H1 (cell line): ENCODE results near the gene MOCS1. TPM values are rescaled to one million over a fixed set of nuclear protein-coding genes. Genes with fewer than 3 reads are reported as not detected.

Experiments
- CTCF ChIA-PET: fragments of 300-600 bp; sonication (Branson Sonifier 250); formaldehyde crosslinking; loops from one replicate; lab custom pipeline; 2021; ENCODE audit not compliant: partially characterized antibody; lab: Charles Lee
- POLR2A ChIA-PET: fragments of 300-600 bp; sonication (Branson Sonifier 250); formaldehyde crosslinking; loops from one replicate; lab custom pipeline; 2021; ENCODE audit warnings: inconsistent platforms; ENCODE audit not compliant: partially characterized antibody; lab: Charles Lee
- DNase-seq, 2 experiments: peaks; one replicate each; pipeline versions ENCODE4 v3.0.0 to v3.0.0-alpha.2; 2010 to 2022; ENCODE audit warnings: low spot score in 2 of 2, low read depth in 1 of 2, mixed read lengths in 1 of 2
- FAIRE-seq: peaks from 2 replicates; lab custom pipeline; 2011; peaks lifted over from hg19 to GRCh38; lab: Jason Lieb, UNC
- H2AFZ ChIP-seq: 2 replicates; pipeline ENCODE4 v1.8.1; 2012; ENCODE audit warnings: low read length, inconsistent platforms
- H2AK5ac ChIP-seq: 2 replicates; pipeline ENCODE4 v1.6.1; 2013; ENCODE audit warnings: low read depth, low read length
- H2BK120ac ChIP-seq: replicated peaks from 2 replicates; pipeline ENCODE3; 2013; ENCODE audit warnings: low read depth, low read length, inconsistent platforms
- H2BK12ac ChIP-seq: 2 replicates; pipeline ENCODE4 v1.6.1; 2013; ENCODE audit warnings: low read depth, low read length
- H2BK15ac ChIP-seq: 2 replicates; pipeline ENCODE4 v1.6.1; 2013; ENCODE audit warnings: low read length
- H2BK20ac ChIP-seq: 2 replicates; pipeline ENCODE4 v1.6.1; 2013; ENCODE audit warnings: low read length
- H2BK5ac ChIP-seq: 2 replicates; pipeline ENCODE4 v1.6.1; 2013; ENCODE audit warnings: low read depth, low read length
- H3K14ac ChIP-seq: 2 replicates; pipeline ENCODE4 v1.6.1; 2013; ENCODE audit warnings: inconsistent platforms; ENCODE audit not compliant: insufficient read length
- H3K18ac ChIP-seq: 2 replicates; pipeline ENCODE4 v1.6.1; 2013; ENCODE audit warnings: low read length; ENCODE audit errors: extremely low read depth
- H3K23ac ChIP-seq: 2 replicates; pipeline ENCODE4 v1.6.1; 2013; ENCODE audit warnings: inconsistent platforms; ENCODE audit not compliant: insufficient read length
- H3K23me2 ChIP-seq: 2 replicates; pipeline ENCODE4 v1.6.1; 2013; ENCODE audit warnings: low read depth, low read length
- H3K27ac ChIP-seq: 2 replicates; pipeline ENCODE4 v1.6.1; 2011; ENCODE audit warnings: low read depth, low read length, inconsistent platforms
- H3K27me3 ChIP-seq, 4 experiments: replicated peaks in 1 of 4; 1 replicate in 1 of 4; 2 replicates in 3 of 4; pipeline versions ENCODE4 v1.6.1 to v1.8.1; 2011 to 2013; ENCODE audit warnings: low read length in 3 of 4, mild to moderate bottlenecking in 3 of 4, inconsistent platforms in 2 of 4, mixed read lengths in 2 of 4, moderate library complexity in 1 of 4; ENCODE audit not compliant: control insufficient read depth in 3 of 4, insufficient read depth in 3 of 4; ENCODE audit errors: extremely low read depth in 1 of 4
- H3K36me3 ChIP-seq, 4 experiments: 2 replicates each; pipeline versions ENCODE4 v1.6.1 to v1.8.1; 2011 to 2013; ENCODE audit warnings: mild to moderate bottlenecking in 4 of 4, low read length in 3 of 4, moderate library complexity in 2 of 4, control low read depth in 1 of 4, inconsistent platforms in 1 of 4; ENCODE audit not compliant: insufficient read depth in 4 of 4, control insufficient read depth in 2 of 4
- H3K4ac ChIP-seq: replicated peaks from 2 replicates; pipeline ENCODE3; 2013; ENCODE audit warnings: low read length, low read depth, mixed read lengths, inconsistent platforms; ENCODE audit not compliant: insufficient read length
- H3K4me1 ChIP-seq, 4 experiments: replicated peaks in 1 of 4; 1 replicate in 1 of 4; 2 replicates in 3 of 4; pipeline versions ENCODE4 v1.6.1 to v1.8.1; 2011 to 2013; ENCODE audit warnings: low read length in 3 of 4, inconsistent platforms in 2 of 4, mixed read lengths in 1 of 4; ENCODE audit not compliant: insufficient read depth in 4 of 4, control insufficient read depth in 3 of 4
- H3K4me2 ChIP-seq, 2 experiments: 2 replicates each; pipeline versions ENCODE4 v1.6.1 to v1.8.1; 2011 to 2013; ENCODE audit warnings: low read depth in 2 of 2, low read length in 2 of 2, control low read depth in 1 of 2, inconsistent platforms in 1 of 2, mild to moderate bottlenecking in 1 of 2; ENCODE audit not compliant: insufficient read depth in 1 of 2
- H3K4me3 ChIP-seq, 4 experiments: fragments of 200-600, 300-600 bp in 1 of 4; sonication (generic), shearing (Covaris generic), sonication (Bioruptor Twin) in 1 of 4; 2 replicates each; pipeline versions ENCODE4 v1.5.1 to v1.8.1; 2011 to 2016; ENCODE audit warnings: low read length in 4 of 4, low read depth in 3 of 4, control low read depth in 2 of 4, inconsistent platforms in 2 of 4, mild to moderate bottlenecking in 2 of 4, mixed read lengths in 1 of 4, moderate library complexity in 1 of 4; ENCODE audit not compliant: insufficient read depth in 2 of 4; ENCODE audit errors: extremely low read depth in 1 of 4
- H3K56ac ChIP-seq: replicated peaks from 2 replicates; pipeline ENCODE3; 2013; ENCODE audit warnings: low read depth, mild to moderate bottlenecking, mixed read lengths, low read length, inconsistent platforms; ENCODE audit not compliant: insufficient read length
- H3K79me1 ChIP-seq: 2 replicates; pipeline ENCODE4 v1.6.1; 2013; ENCODE audit warnings: low read depth, low read length, control low read depth
- H3K79me2 ChIP-seq, 2 experiments: 2 replicates each; pipeline versions ENCODE4 v1.6.1 to v1.8.1; 2012 to 2013; ENCODE audit warnings: low read length in 2 of 2, mild to moderate bottlenecking in 2 of 2, inconsistent platforms in 1 of 2; ENCODE audit not compliant: insufficient read depth in 2 of 2, control insufficient read depth in 1 of 2
- H3K9ac ChIP-seq, 4 experiments: replicated peaks in 1 of 4; 1 replicate in 1 of 4; 2 replicates in 3 of 4; pipeline versions ENCODE4 v1.6.1 to v1.8.1; 2011 to 2013; ENCODE audit warnings: low read depth in 3 of 4, low read length in 3 of 4, control low read depth in 2 of 4, mild to moderate bottlenecking in 2 of 4, moderate library complexity in 2 of 4, inconsistent platforms in 1 of 4; ENCODE audit errors: extremely low read depth in 1 of 4
- H3K9me3 ChIP-seq, 2 experiments: 2 replicates each; pipeline versions ENCODE4 v1.6.1 to v1.8.1; 2012 to 2013; ENCODE audit warnings: mild to moderate bottlenecking in 2 of 2, moderate library complexity in 2 of 2, control low read depth in 1 of 2, inconsistent platforms in 1 of 2, low read depth in 1 of 2, low read length in 1 of 2, mixed read lengths in 1 of 2; ENCODE audit not compliant: insufficient read depth in 2 of 2
- H4K20me1 ChIP-seq, 2 experiments: replicated peaks in 1 of 2; 2 replicates each; pipeline versions ENCODE3 to v1.8.1; 2011 to 2013; ENCODE audit warnings: inconsistent platforms in 2 of 2, low read length in 2 of 2, mild to moderate bottlenecking in 1 of 2; ENCODE audit not compliant: insufficient read depth in 2 of 2, control insufficient read depth in 1 of 2
- H4K5ac ChIP-seq: 2 replicates; pipeline ENCODE4 v1.6.1; 2013; ENCODE audit warnings: low read length, low read depth, mixed read lengths, inconsistent platforms; ENCODE audit not compliant: insufficient read length
- H4K8ac ChIP-seq: 2 replicates; pipeline ENCODE4 v1.8.0; 2013; ENCODE audit warnings: mild to moderate bottlenecking, moderate library complexity, low read length, inconsistent platforms; ENCODE audit not compliant: insufficient read depth; ENCODE audit errors: extremely low read depth
- H4K91ac ChIP-seq: replicated peaks from 2 replicates; pipeline ENCODE3; 2013; ENCODE audit warnings: low read length, mixed read lengths, inconsistent platforms; ENCODE audit not compliant: insufficient read length
- EGR1 ChIP-seq: IDR thresholded peaks from 2 replicates; pipeline ENCODE4 v1.6.1; 2011; ENCODE audit warnings: low read depth, low read length, borderline replicate concordance
- FOSL1 ChIP-seq: IDR thresholded peaks from 2 replicates; pipeline ENCODE4 v1.6.1; 2011; ENCODE audit warnings: mild to moderate bottlenecking, low read depth, low read length, moderate library complexity; ENCODE audit not compliant: insufficient read depth
- POLR2AphosphoS5 ChIP-seq: IDR thresholded peaks from 2 replicates; pipeline ENCODE4 v1.6.1; 2011; ENCODE audit warnings: low read depth, low read length
- RBBP5 ChIP-seq: IDR thresholded peaks from 2 replicates; pipeline ENCODE4 v1.7.1; 2012; ENCODE audit warnings: low read depth, mild to moderate bottlenecking, inconsistent platforms, low read length, moderate library complexity, borderline replicate concordance
- SP2 ChIP-seq: IDR thresholded peaks from 2 replicates; pipeline ENCODE4 v1.6.1; 2012; ENCODE audit warnings: mild to moderate bottlenecking, low read length, inconsistent platforms
- TEAD4 ChIP-seq: IDR thresholded peaks from 2 replicates; pipeline ENCODE4 v1.6.1; 2012; ENCODE audit warnings: low read depth, low read length, inconsistent platforms, mixed read lengths
- WGBS, 2 experiments: shearing (Covaris generic) in 1 of 2; methylation state at CpG; one replicate each; pipeline versions ENCODE4 v1.1.6 to v1.1.7; 2013 to 2015; ENCODE audit warnings: low lambda C conversion rate in 2 of 2, mixed read lengths in 2 of 2, inconsistent platforms in 1 of 2, low coverage in 1 of 2, missing lambda C conversion rate in 1 of 2; ENCODE audit not compliant: insufficient replicate concordance in 2 of 2, insufficient coverage in 1 of 2, insufficient read length in 1 of 2; ENCODE audit errors: extremely low coverage in 1 of 2, missing lambda C conversion rate in 1 of 2; 5-methylcytosine and 5-hydroxymethylcytosine counted together
- polyA plus RNA-seq, 7 experiments: library from polyadenylated mRNA; depleted of rRNA in 3 of 7; stranded (reverse) in 5 of 7; unstranded in 2 of 7; fragments of >200 nt in 5 of 7; fragments of 200-250 nt in 2 of 7; gene quantifications; 1 replicate in 5 of 7; 2 replicates in 1 of 7; 4 replicates in 1 of 7; pipeline versions ENCODE4 v1.2.1 to v1.2.3, GENCODE V29; 2011 to 2013; ENCODE audit warnings: missing spikeins in 2 of 7, mixed read lengths in 2 of 7
- total RNA-seq: library from RNA; stranded (reverse); fragmentation: NEBNext Ultra II Directional; extraction: Animal tissue kit (Norgen Biotek cat#: 25700); gene quantifications from 2 replicates; pipeline ENCODE4 v1.2.1, GENCODE V29; 2021

The MOCS1 gene
- total and polyA plus RNA-seq, 2 of the 8 experiments (the other 6 are each of a cell fraction or from before 2014, with no cell fraction given) = 13.4 to 19.7 TPM

DNA sequence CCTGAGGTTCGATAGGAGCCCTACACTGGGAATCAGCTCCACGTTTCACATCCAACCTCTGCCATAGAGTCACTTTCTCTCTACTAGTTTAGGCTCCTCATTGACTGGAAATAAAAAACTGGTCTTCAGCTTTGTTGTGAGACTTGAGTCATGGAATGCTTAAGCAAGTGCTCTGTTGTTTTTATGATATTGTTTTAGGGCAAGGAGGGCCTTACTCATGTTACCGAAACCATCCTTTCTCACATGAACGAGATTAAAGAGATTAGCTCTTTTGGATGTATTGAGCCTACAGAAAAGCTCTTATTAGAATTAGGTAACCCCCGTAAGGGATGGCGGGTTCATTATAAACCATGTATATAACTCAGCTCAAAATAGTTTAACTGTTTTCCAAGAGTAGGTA lies 6.9 kb upstream of the MOCS1 start:
- Histone ChIP-seq H3K9me3 (no peaks in the 10 kb centered on the region), H3K4me1 (peaks cover 3 to 13% (median 7%) of the 10 kb centered on the region in 4 experiments; a peak in 6 of 7 replicates), H2BK120ac (no peak overlapping the region), H3K27ac (no peak overlapping the region), H3K9ac (no peak overlapping the region), H3K4ac (no peak overlapping the region), H3K18ac (no peak overlapping the region), H2AK5ac (no peak overlapping the region), H3K23me2 (no peaks in the 10 kb centered on the region), H2BK5ac (no peak overlapping the region), H3K56ac (no peak overlapping the region), H4K5ac (no peak overlapping the region), H2BK15ac (no peak overlapping the region), H3K4me3 (no peak overlapping the region), H2AFZ (no peak overlapping the region), H4K91ac (no peak overlapping the region), H4K20me1 (no peaks in the 10 kb centered on the region), H2BK12ac (no peak overlapping the region), H4K8ac (no peak overlapping the region), H3K23ac (no peak overlapping the region), H3K36me3 (no peaks in the 10 kb centered on the region), H2BK20ac (no peak overlapping the region), H3K4me2 (no peak overlapping the region), H3K27me3 (no peaks in the 10 kb centered on the region), H3K79me2 (no peaks in the 10 kb centered on the region), H3K79me1 (no peaks in the 10 kb centered on the region), H3K14ac (no peak overlapping the region)
- FAIRE-seq = no peak
- WGBS, 2 experiments = 85% methylated on average over 6 of the region's 6 CpGs; no CpG with 5 or more reads in 1 of the 2 experiments
- ChIA-PET CTCF (interaction anchor here (0.8 to 1.1 kb wide), 4 partner anchors 9 to 464 kb away, joined by 3 to 7 read pairs (median 3); no protein-coding TSS in a partner anchor), POLR2A (no interaction called here)
- no peak for DNase-seq
- TF ChIP-seq FOSL1 = no peak
- no peak for TF ChIP-seq RBBP5
- no peak for TF ChIP-seq POLR2AphosphoS5
- TF ChIP-seq SP2 = no peak
- TF ChIP-seq TEAD4 = no peak
- TF ChIP-seq EGR1 = no peak
